Right lobe of liver (tissue), 6 donors: ENCODE results near the gene NAGPA. TPM values are rescaled to one million over a fixed set of nuclear protein-coding genes. Genes with fewer than 3 reads are reported as not detected.
A peak's percentile ranks its signal among the peaks of the same experiment; 100 is the strongest.

Experiments used
- ATAC-seq, 4 donors: fragments of 200-7000 bp; cut with Tn5 transposase; one replicate each; pipeline ENCODE4 v1.9.1; 2020; ENCODE audit warnings: mild to moderate bottlenecking in 4 of 4, moderate library complexity in 4 of 4
- DNase-seq, 3 donors: peaks; one replicate each; pipeline ENCODE4 v3.0.0-alpha.2; 2020
- H3K27ac ChIP-seq, 3 donors: fragments of 200-600 bp; one replicate each; pipeline ENCODE4 v1.8.0; 2022
- H3K27me3 ChIP-seq, 2 donors: fragments of 200-600 bp; one replicate each; pipeline ENCODE4 v1.8.0; 2022
- H3K36me3 ChIP-seq, 4 donors: fragments of 200-600 bp; sonication (generic) in 1 of 4; one replicate each; pipeline versions ENCODE4 v1.5.1 to v1.8.0; 2017 to 2022; ENCODE audit warnings: control low read depth in 1 of 4
- H3K4me1 ChIP-seq, 4 donors: fragments of 200-600 bp; sonication (generic) in 1 of 4; one replicate each; pipeline versions ENCODE4 v1.5.1 to v1.8.0; 2017 to 2022; ENCODE audit warnings: control low read depth in 1 of 4
- H3K4me3 ChIP-seq, 3 donors: fragments of 200-600 bp; one replicate each; pipeline ENCODE4 v1.8.0; 2022
- H3K9me3 ChIP-seq, 4 donors: fragments of 200-600 bp; sonication (generic) in 1 of 4; one replicate each; pipeline versions ENCODE4 v1.5.1 to v1.8.0; 2017 to 2022; ENCODE audit warnings: control low read depth in 1 of 4
- CTCF ChIP-seq, 4 donors: fragments of 200-600 bp in 3 of 4; fragments of 450-650 bp in 1 of 4; IDR thresholded peaks; one replicate each; pipeline versions ENCODE4 v1.5.1 to v1.8.0; 2016 to 2022; ENCODE audit warnings: antibody characterized with exemption in 4 of 4, mild to moderate bottlenecking in 2 of 4
- POLR2A ChIP-seq: fragments of 450-650 bp; IDR thresholded peaks from one replicate; pipeline ENCODE4 v1.6.1; 2017; ENCODE audit warnings: antibody characterized with exemption, mild to moderate bottlenecking
- WGBS: methylation state at CpG from one replicate; pipeline ENCODE4 v1.1.6; 2018; ENCODE audit warnings: low coverage, low lambda C conversion rate; ENCODE audit not compliant: insufficient coverage; ENCODE audit errors: missing lambda C conversion rate; 5-methylcytosine and 5-hydroxymethylcytosine counted together
- intact Hi-C, 2 donors: fragments of 100-400 bp; cut with DNase I; formaldehyde crosslinking; loops; one replicate each; pipeline versions ENCODE4 v1.11.2 to v1.14.1; 2022
- total RNA-seq, 6 experiments: library from RNA; depleted of rRNA in 2 of 6; stranded (reverse); fragments of >200 nt in 2 of 6; fragmentation: NEBNext Ultra II Directional in 3 of 6; extraction: Animal tissue kit (Norgen Biotek cat#: 25700) in 3 of 6; gene quantifications; one replicate each; pipeline versions ENCODE4 v1.1.0 to v1.2.4, GENCODE V29; 2016 to 2023
- donor health status: DM: no; HTN: yes; CAD: no.
- donor health status: DM: no; HTN: no; CAD: no.
- donor health status: DM: no; HTN: no; CAD: no.
- donor health status: DM: no; HTN: yes; CAD: no.
- donor health status: DM: no; HTN: yes; CAD: no.

The NAGPA gene
- total RNA-seq, 6 experiments from 2014 or later: 6.6 to 22.1 (median 8.4) TPM

DNA sequence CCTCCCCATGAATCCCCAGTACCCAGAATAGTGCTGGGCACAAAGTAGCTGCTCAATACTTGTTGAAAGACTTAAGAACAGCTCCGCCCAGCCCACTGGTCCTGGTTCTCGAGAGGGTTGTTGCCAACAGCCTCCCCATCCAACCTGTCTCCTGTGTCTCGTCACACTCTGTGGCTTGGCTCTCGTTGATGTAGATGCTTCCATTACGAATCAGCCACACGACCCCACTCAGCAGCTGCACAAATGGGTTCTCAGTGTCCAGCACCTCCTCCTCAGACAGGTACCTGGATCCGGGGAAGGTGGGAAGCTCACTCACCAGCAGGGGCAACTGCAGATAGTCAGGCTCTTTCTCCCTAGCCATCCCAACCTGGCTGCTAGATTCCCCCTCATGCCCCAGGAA, 2.1 kb downstream of the NAGPA start:
- H3K27me3 ChIP-seq: no peaks in the 10 kb centered on the region
- DNase-seq (peak in 1 of 3 donors; percentile 22), ATAC-seq (no peak)
- intact Hi-C loops: no loop called here
- WGBS: 85% methylated on average over 7 of the region's 7 CpGs
- H3K4me3 ChIP-seq: no peak overlapping the region
- H3K27ac ChIP-seq: no peak overlapping the region
- no peaks in the 10 kb centered on the region for H3K36me3 ChIP-seq
- peaks cover 0 to 7% (median 2%) of the 10 kb centered on the region in 4 donors for H3K4me1 ChIP-seq
- H3K9me3 ChIP-seq: no peaks in the 10 kb centered on the region
- TF ChIP-seq CTCF (IDR thresholded peaks at IDR 0.05) (no peak), POLR2A (no peak)

GRCh38 chr16:5030251-5030870, 3.4 kb downstream of the NAGPA start:
- Histone ChIP-seq H3K27ac (no peak overlapping the region), H3K36me3 (no peaks in the 10 kb centered on the region), H3K4me3 (no peak overlapping the region), H3K9me3 (no peaks in the 10 kb centered on the region), H3K27me3 (no peaks in the 10 kb centered on the region), H3K4me1 (peaks cover 0 to 7% (median 2%) of the 10 kb centered on the region in 4 donors)
- ATAC-seq: no peak
- intact Hi-C loops: no loop called here
- no peak for TF ChIP-seq CTCF (IDR thresholded peaks at IDR 0.05)
- no peak for TF ChIP-seq POLR2A
- WGBS: 75% methylated on average over 3 of the region's 12 CpGs
- DNase-seq: no peak

GRCh38 chr16:5028950-5029475, 4.7 kb downstream of the NAGPA start:
- Histone ChIP-seq H3K9me3 (no peaks in the 10 kb centered on the region), H3K4me3 (no peak overlapping the region), H3K27me3 (no peaks in the 10 kb centered on the region), H3K4me1 (peaks cover 0 to 1% (median under 1%) of the 10 kb centered on the region in 4 donors), H3K27ac (no peak overlapping the region), H3K36me3 (no peaks in the 10 kb centered on the region)
- no peak for ATAC-seq
- WGBS: 89% methylated on average over 6 of the region's 18 CpGs
- TF ChIP-seq POLR2A (no peak), CTCF (IDR thresholded peaks at IDR 0.05) (no peak)
- DNase-seq: no peak
- intact Hi-C loops: no loop called here

- ATAC-seq (no peak), DNase-seq (no peak)
- 86% methylated on average over 7 of the region's 32 CpGs for WGBS
- no peak overlapping the region for H3K4me3 ChIP-seq
- no peaks in the 10 kb centered on the region for H3K27me3 ChIP-seq
- no peak overlapping the region for H3K27ac ChIP-seq
- no peaks in the 10 kb centered on the region for H3K36me3 ChIP-seq
- intact Hi-C loops: no loop called here
- H3K4me1 ChIP-seq: no peaks in the 10 kb centered on the region
- H3K9me3 ChIP-seq: no peaks in the 10 kb centered on the region
- no peak for TF ChIP-seq POLR2A
- TF ChIP-seq CTCF (IDR thresholded peaks at IDR 0.05): no peak
Observed at GRCh38 chr16:5027575-5028235, 6.0 kb downstream of the NAGPA start.
